ENCODE results near the gene MAMSTR. TPM values are rescaled to one million over a fixed set of nuclear protein-coding genes. Genes with fewer than 3 reads are reported as not detected.

MAMSTR gene
- total and polyA plus RNA-seq, 9 of the 15 experiments (the other 6 are each of a cell fraction or from before 2014, with no cell fraction given), result 0.08 to 1.00 (median 0.40) TPM; not detected in 1

DNA sequence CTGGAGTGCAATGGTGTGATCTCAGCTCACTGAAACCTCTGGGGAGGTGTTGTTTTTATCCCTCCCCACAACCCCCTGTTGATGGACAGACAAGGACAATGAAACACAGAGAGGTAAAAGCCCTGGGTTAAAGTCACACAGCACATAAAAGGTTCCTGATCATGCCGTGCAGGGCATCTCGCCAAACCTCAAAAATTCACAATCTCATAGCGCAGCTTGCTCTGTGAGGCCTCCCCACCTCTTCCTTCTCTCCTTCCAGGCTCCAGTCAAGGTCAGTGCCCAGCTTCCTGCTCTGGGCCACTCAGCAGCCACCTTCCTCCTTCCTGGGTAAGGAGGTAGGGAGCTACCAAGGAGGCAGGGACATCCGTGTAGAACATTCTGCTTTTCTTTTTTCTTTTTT, 21.5 kb downstream of the MAMSTR start (continued):
- TF ChIP-seq ZNF280A (IDR thresholded peaks at IDR 0.05; ENCODE audit: low read depth, partially characterized antibody) (no peak), HCFC1 (IDR thresholded peaks at IDR 0.05; ENCODE audit: low read depth, low read length) (no peak), CCNT2 (IDR thresholded peaks at IDR 0.05; ENCODE audit: borderline replicate concordance, extremely low read depth, insufficient read length, low read depth, low read length) (no peak), BRD9 (IDR thresholded peaks at IDR 0.05; ENCODE audit: low read depth, partially characterized antibody) (no peak), SRSF3 (IDR thresholded peaks at IDR 0.05; ENCODE audit: insufficient read depth, low read length) (no peak), YBX1 (IDR thresholded peaks at IDR 0.05) (no peak), ZFP1 (CRISPR knock-in tag; IDR thresholded peaks at IDR 0.05) (no peak), ILF3 (IDR thresholded peaks at IDR 0.05; ENCODE audit: borderline replicate concordance) (no peak), STAT6 (CRISPR knock-in tag; IDR thresholded peaks at IDR 0.05) (no peak), DMBX1 (CRISPR knock-in tag; IDR thresholded peaks at IDR 0.05; ENCODE audit: borderline replicate concordance) (no peak), IFI16 (CRISPR knock-in tag; IDR thresholded peaks at IDR 0.05) (no peak), CBFA2T3 (IDR thresholded peaks at IDR 0.05) (peak; percentile 82), ZNF384 (IDR thresholded peaks at IDR 0.05; ENCODE audit: low read depth, low read length) (no peak), BRD4 (IDR thresholded peaks at IDR 0.05) (no peak), HDAC8 (tag; IDR thresholded peaks at IDR 0.05) (no peak)
- TF ChIP-seq, protein P1, sequence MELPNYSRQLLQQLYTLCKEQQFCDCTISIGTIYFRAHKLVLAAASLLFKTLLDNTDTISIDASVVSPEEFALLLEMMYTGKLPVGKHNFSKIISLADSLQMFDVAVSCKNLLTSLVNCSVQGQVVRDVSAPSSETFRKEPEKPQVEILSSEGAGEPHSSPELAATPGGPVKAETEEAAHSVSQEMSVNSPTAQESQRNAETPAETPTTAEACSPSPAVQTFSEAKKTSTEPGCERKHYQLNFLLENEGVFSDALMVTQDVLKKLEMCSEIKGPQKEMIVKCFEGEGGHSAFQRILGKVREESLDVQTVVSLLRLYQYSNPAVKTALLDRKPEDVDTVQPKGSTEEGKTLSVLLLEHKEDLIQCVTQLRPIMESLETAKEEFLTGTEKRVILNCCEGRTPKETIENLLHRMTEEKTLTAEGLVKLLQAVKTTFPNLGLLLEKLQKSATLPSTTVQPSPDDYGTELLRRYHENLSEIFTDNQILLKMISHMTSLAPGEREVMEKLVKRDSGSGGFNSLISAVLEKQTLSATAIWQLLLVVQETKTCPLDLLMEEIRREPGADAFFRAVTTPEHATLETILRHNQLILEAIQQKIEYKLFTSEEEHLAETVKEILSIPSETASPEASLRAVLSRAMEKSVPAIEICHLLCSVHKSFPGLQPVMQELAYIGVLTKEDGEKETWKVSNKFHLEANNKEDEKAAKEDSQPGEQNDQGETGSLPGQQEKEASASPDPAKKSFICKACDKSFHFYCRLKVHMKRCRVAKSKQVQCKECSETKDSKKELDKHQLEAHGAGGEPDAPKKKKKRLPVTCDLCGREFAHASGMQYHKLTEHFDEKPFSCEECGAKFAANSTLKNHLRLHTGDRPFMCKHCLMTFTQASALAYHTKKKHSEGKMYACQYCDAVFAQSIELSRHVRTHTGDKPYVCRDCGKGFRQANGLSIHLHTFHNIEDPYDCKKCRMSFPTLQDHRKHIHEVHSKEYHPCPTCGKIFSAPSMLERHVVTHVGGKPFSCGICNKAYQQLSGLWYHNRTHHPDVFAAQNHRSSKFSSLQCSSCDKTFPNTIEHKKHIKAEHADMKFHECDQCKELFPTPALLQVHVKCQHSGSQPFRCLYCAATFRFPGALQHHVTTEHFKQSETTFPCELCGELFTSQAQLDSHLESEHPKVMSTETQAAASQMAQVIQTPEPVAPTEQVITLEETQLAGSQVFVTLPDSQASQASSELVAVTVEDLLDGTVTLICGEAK (IDR thresholded peaks at IDR 0.05), result no peak
- TF ChIP-seq, protein P1 (CRISPR knock-in tag; IDR thresholded peaks at IDR 0.05), result no peak

All from K562 (cell line).